GM18858 (cell line): ENCODE data around the gene GORASP2.

Experiments
- ATAC-seq: cut with Tn5 transposase; IDR thresholded peaks from one replicate; pipeline ENCODE4 v1.9.1; 2021; ENCODE audit not compliant: unreplicated experiment

Gene GORASP2

GRCh38 chr2:170963386-170963785 is 34.3 kb downstream of the GORASP2 start:
- no peak for ATAC-seq

GRCh38 chr2:170965446-170966225 is 36.6 kb downstream of the GORASP2 start:
- ATAC-seq = no peak

- ATAC-seq = no peak
Measured at GRCh38 chr2:170966648-170967396, 37.8 kb downstream of the GORASP2 start.

GRCh38 chr2:170967553-170967952 is 38.5 kb downstream of the GORASP2 start:
- no peak for ATAC-seq

GRCh38 chr2:170968205-170969003 is 39.4 kb downstream of the GORASP2 start:
- no peak for ATAC-seq

GRCh38 chr2:170969030-170969429 is 40.0 kb downstream of the GORASP2 start:
- ATAC-seq = no peak

- no peak for ATAC-seq
Measured at GRCh38 chr2:170969872-170970496, 40.9 kb downstream of the GORASP2 start.

GRCh38 chr2:170971071-170971470 is 42.0 kb downstream of the GORASP2 start:
- ATAC-seq = no peak

- ATAC-seq = no peak
Measured at GRCh38 chr2:170972296-170973224, 43.5 kb downstream of the GORASP2 start.

- ATAC-seq = no peak
Measured at GRCh38 chr2:170973225-170973491, 44.1 kb downstream of the GORASP2 start.

GRCh38 chr2:170973492-170974303 is 44.6 kb downstream of the GORASP2 start:
- ATAC-seq = peak; percentile 77

- ATAC-seq = no peak
Measured at GRCh38 chr2:170974304-170974993, 45.4 kb downstream of the GORASP2 start.

GRCh38 chr2:170975127-170975942 is 46.3 kb downstream of the GORASP2 start:
- ATAC-seq = no peak

- ATAC-seq = no peak
Measured at GRCh38 chr2:170975943-170976270, 46.9 kb downstream of the GORASP2 start.

- no peak for ATAC-seq
Measured at GRCh38 chr2:170984079-170984478, 55.0 kb downstream of the GORASP2 start.

- no peak for ATAC-seq
Measured at GRCh38 chr2:170985407-170985806, 56.4 kb downstream of the GORASP2 start.

- no peak for ATAC-seq
Measured at GRCh38 chr2:170986566-170987258, 57.7 kb downstream of the GORASP2 start.
